ENCODE data around the gene EIF3B.
"Not testable (repeated sequence)": the region's sequence is repeated elsewhere in the genome, so short reads cannot be mapped to it uniquely, and the experiment has no call there.

Gene EIF3B

DNA sequence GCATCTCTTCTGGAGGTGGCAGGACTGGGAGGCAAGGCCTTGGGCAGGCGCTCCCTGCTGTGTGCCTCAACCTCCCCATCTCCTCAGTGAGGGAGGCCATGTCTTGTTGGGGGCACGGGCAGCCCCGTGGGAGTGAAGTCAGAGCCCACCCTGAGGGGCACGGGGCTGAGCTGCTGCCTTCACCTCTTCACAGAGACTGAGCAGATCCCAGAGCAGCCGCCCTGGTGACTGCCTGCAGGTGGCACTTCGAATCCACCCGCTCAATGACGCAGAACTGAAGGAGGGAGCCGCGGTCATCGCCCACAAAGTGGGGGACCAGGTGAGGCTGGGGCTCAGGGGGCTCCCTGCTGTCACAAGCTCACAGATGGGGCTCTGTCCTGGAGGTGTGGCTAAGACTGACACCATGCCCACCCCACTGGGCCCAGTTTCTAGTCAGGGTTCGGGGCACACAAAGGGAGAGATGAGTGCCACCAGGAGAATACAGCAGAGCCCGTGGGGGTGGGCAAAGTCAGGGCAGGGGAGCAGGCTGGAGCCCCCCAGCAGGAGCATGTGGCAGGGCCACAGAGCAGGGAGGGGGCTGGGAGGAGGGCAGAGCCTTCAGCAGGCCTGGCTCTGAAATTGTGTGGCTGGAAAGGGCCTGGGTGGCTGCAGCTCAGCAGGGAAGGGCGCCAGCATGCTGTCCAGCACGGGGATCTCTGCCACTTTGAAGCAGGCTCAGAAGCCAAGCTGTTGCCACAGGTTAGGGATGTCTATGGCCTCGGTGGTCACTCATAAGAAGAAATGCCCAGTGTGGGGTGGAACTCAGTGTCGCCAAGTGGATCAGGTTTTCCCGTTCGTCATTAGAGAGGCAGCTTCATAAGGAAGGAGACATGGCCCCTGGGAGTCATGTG, 30.0 kb downstream of the EIF3B start:
- H3K4me3 ChIP-seq, result no peak overlapping the region
- H3K27ac ChIP-seq, result peak overlapping the region; percentile 51; the same call in 1 of the 2 replicates

DNA sequence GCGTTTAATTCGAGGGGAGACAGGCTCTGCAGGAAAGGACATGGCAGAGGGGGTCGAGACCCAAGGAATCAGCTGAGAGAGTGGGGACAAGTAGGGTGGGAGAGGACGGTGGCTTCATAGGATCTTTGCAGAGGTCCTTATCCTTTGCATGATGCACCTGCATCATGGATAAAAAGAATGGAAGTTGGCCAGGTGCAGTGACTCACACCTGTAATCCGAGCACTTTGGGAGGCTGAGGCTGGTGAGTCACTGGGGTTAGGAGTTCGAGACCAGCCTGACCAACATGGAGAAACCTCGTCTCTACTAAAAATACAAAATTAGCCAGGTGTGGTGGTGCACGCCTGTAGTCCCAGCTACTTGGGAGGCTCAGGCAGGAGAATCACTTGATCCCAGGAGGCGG, 31.5 kb downstream of the EIF3B start:
- peaks cover 68% of the 10 kb centered on the region for H3K4me1 ChIP-seq
- not testable (repeated sequence) for H3K27me3 ChIP-seq, H3K9me3 ChIP-seq, H3K4me2 ChIP-seq, H3K4me3 ChIP-seq, H3K9ac ChIP-seq, H3K27ac ChIP-seq
- H3K36me3 ChIP-seq, result peaks cover 23% of the 10 kb centered on the region
- H4K20me1 ChIP-seq, result peaks cover 59% of the 10 kb centered on the region

More for the DNA sequence above, 30.0 kb downstream of the EIF3B start:
- no peak for TF ChIP-seq Cebpa-rat (IDR thresholded peaks at IDR 0.05)
- Histone ChIP-seq H3K27me3 (no peaks in the 10 kb centered on the region), H3K9ac (peak overlapping the region; percentile 14; the same call in 1 of the 2 replicates), H3K9me3 (no peaks in the 10 kb centered on the region), H4K20me1 (peaks cover 74% of the 10 kb centered on the region), H3K4me2 (peak overlapping the region; percentile 56), H3K36me3 (peaks cover 38% of the 10 kb centered on the region), H3K4me1 (peaks cover 57% of the 10 kb centered on the region)

DNA sequence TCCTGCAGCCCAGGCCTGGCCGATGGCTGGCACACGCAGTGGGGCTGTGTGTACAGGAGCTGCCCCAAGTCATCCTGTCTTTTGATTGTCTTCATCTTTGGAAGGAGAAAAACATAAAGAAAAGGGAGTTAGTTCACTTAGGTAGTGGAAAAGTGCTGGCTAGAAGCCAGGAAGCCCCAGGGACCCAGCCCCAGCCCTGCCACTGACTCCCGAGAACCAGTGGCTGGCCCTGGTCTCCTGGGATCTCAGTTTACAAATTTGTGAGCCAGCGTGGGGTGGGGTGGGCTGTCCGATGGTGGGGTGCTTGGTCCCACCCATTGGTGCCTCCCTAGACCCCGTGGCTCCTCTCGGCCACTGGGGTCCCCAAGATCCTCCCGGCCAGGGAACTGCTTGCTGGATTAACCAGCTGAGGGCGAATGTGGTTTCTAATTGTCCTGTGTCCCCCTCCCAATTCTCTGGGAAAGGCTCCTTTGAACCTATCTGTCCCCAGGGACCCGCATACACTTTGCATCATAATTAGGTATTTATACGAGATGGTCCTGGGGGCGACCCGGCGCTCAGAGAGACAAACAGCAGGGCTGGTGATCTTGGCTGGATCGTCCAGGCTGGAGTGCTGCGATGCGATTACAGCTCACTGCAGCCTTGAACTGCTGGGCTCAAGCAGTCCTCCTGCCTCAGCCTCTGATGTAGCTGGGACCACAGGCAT, 32.5 kb downstream of the EIF3B start:
- peaks cover 13% of the 10 kb centered on the region for H3K36me3 ChIP-seq
- peaks cover 49% of the 10 kb centered on the region for H4K20me1 ChIP-seq
- H3K4me2 ChIP-seq, result peak overlapping the region; percentile 84
- no peaks in the 10 kb centered on the region for H3K27me3 ChIP-seq
- no peak overlapping the region for H3K9ac ChIP-seq
- H3K4me1 ChIP-seq, result peaks cover 73% of the 10 kb centered on the region
- no peak for TF ChIP-seq Cebpa-rat (IDR thresholded peaks at IDR 0.05)
- H3K4me3 ChIP-seq, result no peak overlapping the region
- H3K9me3 ChIP-seq, result no peaks in the 10 kb centered on the region
- no peak overlapping the region; the same call in 1 of the 2 replicates for H3K27ac ChIP-seq

DNA sequence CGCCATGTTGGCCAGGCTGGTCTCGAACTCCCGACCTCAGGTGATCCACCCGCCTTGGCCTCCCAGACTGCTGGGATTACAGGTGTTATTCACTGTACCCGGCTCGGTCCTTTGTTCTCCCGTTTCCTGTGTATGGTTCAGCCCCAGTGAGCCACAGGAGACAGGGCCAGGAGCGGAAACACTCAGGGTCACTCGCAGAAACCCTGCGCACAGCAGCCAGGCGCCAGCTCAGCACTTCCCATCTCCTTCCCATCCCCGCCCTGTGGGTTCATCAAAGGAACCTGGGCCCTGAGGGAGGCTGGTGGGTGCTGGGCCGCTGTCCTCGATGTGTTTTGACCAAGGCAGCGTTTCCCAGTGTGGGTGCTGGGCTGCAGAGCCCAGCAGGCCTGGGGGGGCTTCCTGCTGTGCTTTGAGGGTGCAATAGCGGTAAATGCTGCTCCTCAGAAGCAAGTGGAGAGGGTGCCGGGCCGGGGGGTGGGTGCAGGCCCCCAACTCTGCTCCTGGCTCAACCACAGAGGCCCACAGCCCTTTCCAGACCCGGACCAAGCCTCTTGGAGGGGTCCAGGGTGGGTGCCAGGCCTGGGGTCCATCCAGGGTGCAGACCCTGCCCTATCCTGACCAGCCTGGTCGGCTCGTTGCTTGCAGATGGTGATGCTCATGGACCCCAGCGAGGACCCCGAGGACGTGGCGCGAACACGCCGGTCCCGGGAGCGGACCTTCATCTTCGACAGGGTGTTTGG, 33.4 kb downstream of the EIF3B start:
- Histone ChIP-seq H4K20me1 (peaks cover 40% of the 10 kb centered on the region), H3K27me3 (no peaks in the 10 kb centered on the region), H3K9me3 (no peaks in the 10 kb centered on the region), H3K4me3 (no peak overlapping the region), H3K27ac (no peak overlapping the region), H3K36me3 (peaks cover 4% of the 10 kb centered on the region; the same call in 1 of the 2 replicates), H3K4me2 (peak overlapping the region; percentile 84), H3K9ac (no peak overlapping the region), H3K4me1 (peaks cover 77% of the 10 kb centered on the region)
- TF ChIP-seq Cebpa-rat (IDR thresholded peaks at IDR 0.05), result no peak

DNA sequence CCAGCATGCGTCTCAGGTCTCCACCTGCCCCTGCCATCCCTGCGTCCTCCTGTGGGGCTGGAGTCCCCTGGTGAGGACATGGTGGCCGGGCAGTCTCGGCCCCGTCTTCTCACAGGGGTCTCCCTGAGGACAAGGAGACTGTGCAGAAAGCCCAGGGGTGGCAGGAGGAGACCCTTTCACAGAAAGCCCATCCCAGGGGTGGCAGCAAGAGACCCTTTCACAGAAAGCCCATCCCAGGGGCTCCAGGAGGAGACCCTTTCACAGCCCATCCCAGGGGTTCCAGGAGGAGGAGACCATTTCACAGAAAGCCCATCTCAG, 34.0 kb downstream of the EIF3B start:
- Histone ChIP-seq H3K27me3 (no peaks in the 10 kb centered on the region), H3K9ac (no peak overlapping the region), H3K36me3 (no peaks in the 10 kb centered on the region), H3K4me1 (peaks cover 77% of the 10 kb centered on the region), H4K20me1 (peaks cover 34% of the 10 kb centered on the region), H3K9me3 (no peaks in the 10 kb centered on the region), H3K4me3 (no peak overlapping the region), H3K4me2 (peak overlapping the region; percentile 84), H3K27ac (no peak overlapping the region)
- TF ChIP-seq Cebpa-rat (IDR thresholded peaks at IDR 0.05), result no peak

DNA sequence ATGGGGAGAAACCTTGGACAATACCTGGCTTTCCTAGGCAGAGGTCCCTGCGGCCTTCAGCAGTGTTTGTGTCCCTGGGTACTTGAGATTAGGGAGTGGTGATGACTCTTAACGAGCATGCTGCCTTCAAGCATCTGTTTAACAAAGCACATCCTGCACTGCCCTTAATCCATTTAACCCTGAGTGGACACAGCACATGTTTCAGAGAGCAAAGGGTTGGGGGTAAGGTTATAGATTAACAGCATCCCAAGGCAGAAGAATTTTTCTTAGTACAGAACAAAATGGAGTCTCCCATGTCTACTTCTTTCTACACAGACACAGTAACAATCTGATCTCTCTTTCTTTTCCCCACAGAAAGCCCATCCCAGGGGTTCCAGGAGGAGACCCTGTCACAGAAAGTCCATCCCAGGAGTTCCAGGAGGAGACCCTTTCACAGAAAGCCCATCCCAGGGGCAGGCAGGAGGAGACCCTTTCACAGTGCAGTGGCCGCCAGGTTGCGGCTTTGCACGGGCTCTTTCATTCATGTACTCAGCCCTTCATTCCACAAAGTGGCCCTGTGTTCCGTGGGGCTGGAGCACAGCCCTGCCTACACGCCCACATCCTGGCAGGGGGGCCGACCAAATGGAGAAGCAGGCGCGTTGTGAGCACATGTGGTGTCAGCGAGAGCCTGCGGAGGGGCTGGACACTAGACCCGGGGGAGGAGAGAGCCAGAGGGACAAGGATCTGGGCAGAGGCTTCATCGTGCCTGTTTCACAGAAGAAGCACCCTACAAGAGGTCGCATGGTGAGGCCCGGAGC, 35.6 kb downstream of the EIF3B start:
- H3K27me3 ChIP-seq, H3K9ac ChIP-seq, H3K36me3 ChIP-seq, H3K27ac ChIP-seq, H3K9me3 ChIP-seq, H3K4me3 ChIP-seq: not testable (repeated sequence)
- peak overlapping the region; percentile 39 for H3K4me2 ChIP-seq
- H3K4me1 ChIP-seq, result peaks cover 78% of the 10 kb centered on the region
- H4K20me1 ChIP-seq, result peaks cover 23% of the 10 kb centered on the region; the same call in 1 of the 2 replicates

DNA sequence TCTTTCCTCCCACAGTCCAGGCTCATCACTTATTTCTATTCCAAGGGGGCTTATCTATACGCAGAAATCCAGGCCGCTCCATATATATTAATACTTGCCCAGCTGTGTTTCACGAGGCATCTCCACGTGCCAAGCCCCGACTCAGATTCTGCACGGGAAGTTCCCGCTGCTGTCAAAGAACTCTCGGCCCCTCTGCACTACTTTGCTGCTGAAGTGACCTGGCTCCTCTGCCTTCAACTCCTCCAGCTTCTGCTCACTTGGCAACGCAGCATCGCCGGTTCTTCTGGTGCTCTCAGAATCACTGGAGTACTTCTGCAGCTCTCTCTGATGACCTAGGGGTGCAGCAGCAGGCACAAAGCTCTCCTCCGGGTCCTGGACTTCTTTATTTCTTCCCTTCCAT, 39.1 kb downstream of the EIF3B start:
- peaks cover 80% of the 10 kb centered on the region for H3K4me1 ChIP-seq
- H3K36me3 ChIP-seq, result no peaks in the 10 kb centered on the region
- no peak overlapping the region for H3K4me3 ChIP-seq
- 0 out of 2 replicates have a peak, but pooled peaks cover 4% of the 10 kb centered on the region for H4K20me1 ChIP-seq
- no peak for TF ChIP-seq Cebpa-rat (IDR thresholded peaks at IDR 0.05)
- no peaks in the 10 kb centered on the region for H3K27me3 ChIP-seq
- no peaks in the 10 kb centered on the region for H3K9me3 ChIP-seq
- peak overlapping the region; percentile 55 for H3K4me2 ChIP-seq
- no peak overlapping the region for H3K27ac ChIP-seq
- H3K9ac ChIP-seq, result no peak overlapping the region

DNA sequence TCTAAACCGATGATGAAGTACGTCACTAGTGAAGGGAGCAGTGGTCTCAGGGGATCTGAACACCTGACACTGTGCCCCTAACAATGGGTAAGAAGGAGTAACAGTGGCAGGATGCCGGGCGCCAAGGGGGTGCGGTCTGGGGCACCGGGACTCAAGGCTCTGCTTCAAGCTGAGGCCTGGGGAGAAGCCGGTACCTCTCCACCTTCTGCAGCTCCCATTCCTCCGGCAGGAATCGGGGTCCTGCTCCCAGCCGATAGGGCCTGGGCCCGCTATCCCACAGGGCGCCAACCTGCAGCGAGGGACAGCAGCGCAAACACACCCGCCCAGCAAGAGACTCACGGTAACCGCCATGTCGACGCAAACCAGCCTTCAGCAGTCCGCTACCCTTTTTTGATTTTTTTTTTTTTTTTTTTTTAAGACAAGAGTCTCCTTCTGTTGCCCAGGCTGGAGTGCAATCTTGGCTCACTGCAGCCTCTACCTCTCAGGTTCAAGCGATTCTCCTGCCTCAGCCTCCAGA, 40.0 kb downstream of the EIF3B start:
- Histone ChIP-seq H3K36me3 (no peaks in the 10 kb centered on the region), H4K20me1 (no peaks in the 10 kb centered on the region), H3K4me3 (no peak overlapping the region), H3K9me3 (no peaks in the 10 kb centered on the region), H3K27ac (0 out of 2 replicates have a peak overlapping the region, but pooled peaks have one; percentile 7), H3K9ac (no peak overlapping the region), H3K4me2 (peak overlapping the region; percentile 55), H3K27me3 (no peaks in the 10 kb centered on the region), H3K4me1 (peaks cover 84% of the 10 kb centered on the region)
- no peak for TF ChIP-seq Cebpa-rat (IDR thresholded peaks at IDR 0.05)

DNA sequence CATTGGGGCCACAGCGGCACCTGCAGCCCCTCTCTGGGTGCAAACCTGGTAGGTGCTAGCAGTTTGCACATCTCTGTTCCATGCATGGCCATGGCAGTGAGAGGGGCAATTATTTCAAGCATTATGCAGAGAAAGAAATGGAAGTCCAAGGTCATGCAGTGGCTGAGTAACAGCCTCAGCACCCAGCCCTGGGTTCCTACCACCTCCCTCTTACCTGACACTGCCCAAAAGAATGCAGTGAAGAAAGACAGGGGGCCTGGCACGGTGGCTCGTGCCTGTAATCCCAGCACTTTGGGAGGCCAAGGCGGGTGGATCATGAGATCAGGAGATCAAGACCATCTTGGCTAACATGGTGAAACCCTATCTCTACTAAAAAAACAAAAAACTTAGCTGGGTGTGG, 43.9 kb downstream of the EIF3B start:
- H3K4me3 ChIP-seq, result no peak overlapping the region
- H3K27ac ChIP-seq, result peak overlapping the region; percentile 72
- peaks cover 85% of the 10 kb centered on the region for H3K4me1 ChIP-seq
- peak overlapping the region; percentile 82 for H3K4me2 ChIP-seq
- no peaks in the 10 kb centered on the region for H3K36me3 ChIP-seq
- no peaks in the 10 kb centered on the region for H3K27me3 ChIP-seq
- H4K20me1 ChIP-seq, result no peaks in the 10 kb centered on the region
- no peak for TF ChIP-seq Cebpa-rat (IDR thresholded peaks at IDR 0.05)
- no peaks in the 10 kb centered on the region for H3K9me3 ChIP-seq
- H3K9ac ChIP-seq, result no peak overlapping the region

All from BLaER1 (cell line).